Neural progenitor cell (in vitro differentiated cells): ENCODE data around the gene PARK7.

Experiments used
- CTCF ChIP-seq: fragments of 200-600 bp; sonication (generic); IDR thresholded peaks from 2 replicates; pipeline ENCODE4 v1.5.1; 2017; ENCODE audit warnings: antibody characterized with exemption, mild to moderate bottlenecking
- EZH2 ChIP-seq: fragments of 200-600 bp; sonication (generic); IDR thresholded peaks from 2 replicates; pipeline ENCODE4 v1.6.1; 2017; ENCODE audit warnings: antibody characterized with exemption, mild to moderate bottlenecking, moderate library complexity
- EZH2phosphoT487 ChIP-seq: fragments of 200-600 bp; sonication (generic); IDR thresholded peaks from 2 replicates; pipeline ENCODE4 v1.6.1; 2017; ENCODE audit warnings: antibody characterized with exemption

- TF ChIP-seq CTCF, result no peak
- no peak for TF ChIP-seq EZH2
- no peak for TF ChIP-seq EZH2phosphoT487
Measured at GRCh38 chr1:8023287-8023994, 61.9 kb downstream of the PARK7 start.
